HCT116 (cell line): ENCODE data around the gene FANCD2OS. TPM values are rescaled to one million over a fixed set of nuclear protein-coding genes. Genes with fewer than 3 reads are reported as not detected.

Experiments
- ATAC-seq: fragments of 200-7000 bp; cut with Tn5 transposase; 2 replicates; pipeline ENCODE4 v1.9.1; 2020; ENCODE audit warnings: mild to moderate bottlenecking, moderate library complexity
- BruUV-seq: library from RNA; stranded (reverse); fragments of 400-500 nt; replicated peaks from 2 replicates; lab custom pipeline; 2021; lab: Mats Ljungman, UMichigan
- CTCF ChIA-PET: fragments of 300-600 bp; sonication (Branson Sonifier 250); formaldehyde crosslinking; loops from one replicate; lab custom pipeline; 2021; ENCODE audit warnings: antibody characterized with exemption; lab: Charles Lee
- POLR2A ChIA-PET: fragments of 300-600, 350-600 bp; sonication (Branson Sonifier 250); formaldehyde crosslinking; loops from one replicate; lab custom pipeline; 2021; ENCODE audit warnings: antibody characterized with exemption; lab: Charles Lee
- RAD21 ChIA-PET, 2 experiments: fragments of 300-600 bp; sonication (Branson Sonifier 250); formaldehyde crosslinking; loops; one replicate each; lab custom pipeline; 2023; ENCODE audit warnings: low total read pairs in 2 of 2; ENCODE audit not compliant: uncharacterized antibody in 2 of 2, unreplicated experiment in 2 of 2, low non-redundant PET in 1 of 2; lab: Charles Lee
- DNase-seq: peaks from one replicate; pipeline ENCODE4 v3.0.0-alpha.2; 2010; ENCODE audit warnings: low read depth, low spot score
- H2AFZ ChIP-seq: fragments of 200-600 bp; shearing (Covaris generic), sonication (generic); 2 replicates; pipeline ENCODE4 v1.6.1; 2017; ENCODE audit warnings: low read depth, mixed run types, mixed read lengths, antibody characterized with exemption, low read length; ENCODE audit not compliant: poor library complexity, severe bottlenecking
- H3K27ac ChIP-seq: 2 replicates; pipeline ENCODE4 v1.5.1; 2012; ENCODE audit warnings: low read depth, low read length
- H3K27me3 ChIP-seq: fragments of 200-600 bp; sonication (generic); 2 replicates; pipeline ENCODE4 v1.6.1; 2016; ENCODE audit warnings: mixed run types, low read length, mixed read lengths; ENCODE audit not compliant: insufficient read depth
- H3K36me3 ChIP-seq, 2 experiments: fragments of 200-500 bp in 1 of 2; fragments of 200-600 bp in 1 of 2; sonication (Bioruptor generic) in 1 of 2; sonication (generic) in 1 of 2; 2 replicates each; pipeline versions ENCODE4 v1.5.1 to v1.6.1; 2014 to 2016; ENCODE audit warnings: low read length in 2 of 2, inconsistent platforms in 1 of 2, mixed read lengths in 1 of 2, mixed run types in 1 of 2; ENCODE audit not compliant: insufficient read depth in 2 of 2, control insufficient read depth in 1 of 2
- H3K4me1 ChIP-seq, 2 experiments: fragments of 200-600 bp in 1 of 2; sonication (generic) in 1 of 2; 2 replicates each; pipeline versions ENCODE4 v1.5.1 to v1.6.1; 2012 to 2017; ENCODE audit warnings: low read length in 2 of 2, inconsistent platforms in 1 of 2, mild to moderate bottlenecking in 1 of 2, mixed read lengths in 1 of 2, mixed run types in 1 of 2, moderate library complexity in 1 of 2; ENCODE audit not compliant: insufficient read depth in 2 of 2, control insufficient read depth in 1 of 2
- H3K4me2 ChIP-seq: fragments of 200-600 bp; sonication (generic); 2 replicates; pipeline ENCODE4 v1.6.1; 2017; ENCODE audit warnings: mixed run types, low read length, mixed read lengths
- H3K4me3 ChIP-seq, 2 experiments: fragments of 200-600 bp in 1 of 2; sonication (generic) in 1 of 2; replicated peaks in 1 of 2; 2 replicates each; pipeline ENCODE4 v1.5.1; 2011 to 2016; ENCODE audit warnings: low read length in 2 of 2, control low read depth in 1 of 2, low read depth in 1 of 2, mild to moderate bottlenecking in 1 of 2, mixed read lengths in 1 of 2, mixed run types in 1 of 2
- H3K79me2 ChIP-seq: fragments of 200-600 bp; sonication (generic); 2 replicates; pipeline ENCODE4 v1.6.1; 2017; ENCODE audit warnings: mild to moderate bottlenecking, mixed run types, low read length, moderate library complexity, mixed read lengths; ENCODE audit not compliant: insufficient read depth
- H3K9ac ChIP-seq: fragments of 200-600 bp; sonication (generic); 2 replicates; pipeline ENCODE4 v1.6.1; 2016; ENCODE audit warnings: low read length, mixed read lengths
- H3K9me2 ChIP-seq: fragments of 200-600 bp; sonication (generic), shearing (Covaris generic); 2 replicates; pipeline ENCODE4 v1.6.1; 2017; ENCODE audit warnings: mixed run types, mild to moderate bottlenecking, moderate library complexity; ENCODE audit not compliant: insufficient read depth
- H3K9me3 ChIP-seq, 2 experiments: fragments of 200-500 bp in 1 of 2; fragments of 200-600 bp in 1 of 2; sonication (Bioruptor generic) in 1 of 2; sonication (generic) in 1 of 2; 2 replicates each; pipeline ENCODE4 v1.6.1; 2014 to 2017; ENCODE audit warnings: low read length in 2 of 2, mixed read lengths in 2 of 2, inconsistent platforms in 1 of 2, low read depth in 1 of 2, mild to moderate bottlenecking in 1 of 2, mixed run types in 1 of 2, moderate library complexity in 1 of 2; ENCODE audit not compliant: control insufficient read depth in 1 of 2, insufficient read depth in 1 of 2
- H4K20me1 ChIP-seq: fragments of 200-600 bp; sonication (generic), shearing (Covaris generic); 2 replicates; pipeline ENCODE4 v1.6.1; 2017; ENCODE audit warnings: mixed run types, mild to moderate bottlenecking, moderate library complexity; ENCODE audit not compliant: insufficient read depth
- CBX3 ChIP-seq: IDR thresholded peaks from 2 replicates; pipeline ENCODE4 v1.6.1; 2012; ENCODE audit warnings: low read depth
- CEBPB ChIP-seq: IDR thresholded peaks from 2 replicates; pipeline ENCODE4 v1.6.1; 2012; ENCODE audit warnings: low read depth
- ELF1 ChIP-seq: IDR thresholded peaks from 2 replicates; pipeline ENCODE4 v1.6.1; 2012; ENCODE audit warnings: low read depth, borderline replicate concordance
- EZH2 ChIP-seq: fragments of 200-600 bp; sonication (generic); IDR thresholded peaks from 2 replicates; pipeline ENCODE4 v1.6.1; 2017; ENCODE audit warnings: antibody characterized with exemption, mixed run types
- EZH2phosphoT487 ChIP-seq: fragments of 200-600 bp; IDR thresholded peaks from 2 replicates; pipeline ENCODE4 v1.6.1; 2018; ENCODE audit warnings: antibody characterized with exemption, borderline replicate concordance
- FOSL1 ChIP-seq: IDR thresholded peaks from 2 replicates; pipeline ENCODE4 v1.6.1; 2012; ENCODE audit warnings: low read depth
- JUND ChIP-seq: IDR thresholded peaks from 2 replicates; pipeline ENCODE4 v1.6.1; 2012
- POLR2A ChIP-seq: IDR thresholded peaks from 2 replicates; pipeline ENCODE4 v1.7.0; 2011; ENCODE audit warnings: borderline replicate concordance; ENCODE audit not compliant: insufficient read depth, insufficient read length; ENCODE audit errors: extremely low read depth
- SIN3A ChIP-seq: IDR thresholded peaks from 2 replicates; pipeline ENCODE4 v1.6.1; 2012; ENCODE audit warnings: low read depth
- TCF7L2 ChIP-seq: IDR thresholded peaks from 2 replicates; pipeline ENCODE4 v1.7.0; 2011; ENCODE audit warnings: borderline replicate concordance, inconsistent platforms; ENCODE audit not compliant: insufficient read depth, insufficient read length; ENCODE audit errors: extremely low read depth
- YY1 ChIP-seq: IDR thresholded peaks from 2 replicates; pipeline ENCODE4 v1.6.1; 2011; ENCODE audit warnings: low read length, low read depth, moderate library complexity, mild to moderate bottlenecking; ENCODE audit not compliant: insufficient replicate concordance; ENCODE audit errors: extremely low read depth
- ZFX ChIP-seq: fragments of 450-650 bp; IDR thresholded peaks from 2 replicates; pipeline ENCODE4 v1.6.1; 2017
- ZNF274 ChIP-seq: fragments of 200-500 bp; sonication (Bioruptor generic); IDR thresholded peaks from 2 replicates; pipeline ENCODE4 v1.6.1; 2014; ENCODE audit warnings: mild to moderate bottlenecking, low read depth, low read length, inconsistent platforms
- intact Hi-C: fragments of 100-400 bp; cut with micrococcal nuclease; formaldehyde crosslinking; loops from 2 replicates; pipeline ENCODE4 v1.10.0; 2022
- total RNA-seq: library from RNA; stranded (reverse); gene quantifications from one replicate; pipeline ENCODE4 v1.2.1, GENCODE V29; 2021; ENCODE audit not compliant: unreplicated experiment
- TF ChIP-seq, protein P1 (sequence below): IDR thresholded peaks from 2 replicates; pipeline ENCODE4 v1.6.1; 2012
- TF ChIP-seq, protein P2 (sequence below): IDR thresholded peaks from 2 replicates; pipeline ENCODE4 v1.6.1; 2012; ENCODE audit warnings: low read depth

FANCD2OS gene
- total RNA-seq, 1 experiment from 2014 or later, result not detected

DNA sequence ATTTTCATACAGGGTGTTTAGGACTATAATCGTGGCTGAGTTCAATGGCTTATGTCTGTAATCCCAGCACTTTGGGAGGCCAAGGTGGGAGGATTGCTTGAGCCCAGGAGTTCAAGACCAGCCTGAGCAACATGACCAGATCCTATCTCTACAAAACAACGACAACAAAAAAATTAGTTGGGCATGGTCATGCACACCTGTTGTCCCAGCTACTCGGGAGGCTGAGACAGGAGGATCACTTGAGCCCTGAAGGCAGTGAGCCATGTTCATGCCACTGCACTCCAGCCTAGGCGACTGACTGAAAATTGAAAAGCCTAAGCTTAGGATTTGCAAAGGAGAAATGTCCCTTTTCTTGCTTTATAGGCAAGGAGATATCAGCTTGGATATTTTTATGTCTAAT lies 8.9 kb upstream of the FANCD2OS start (continued):
- no peak for TF ChIP-seq CBX3
- no peak for TF ChIP-seq YY1

DNA sequence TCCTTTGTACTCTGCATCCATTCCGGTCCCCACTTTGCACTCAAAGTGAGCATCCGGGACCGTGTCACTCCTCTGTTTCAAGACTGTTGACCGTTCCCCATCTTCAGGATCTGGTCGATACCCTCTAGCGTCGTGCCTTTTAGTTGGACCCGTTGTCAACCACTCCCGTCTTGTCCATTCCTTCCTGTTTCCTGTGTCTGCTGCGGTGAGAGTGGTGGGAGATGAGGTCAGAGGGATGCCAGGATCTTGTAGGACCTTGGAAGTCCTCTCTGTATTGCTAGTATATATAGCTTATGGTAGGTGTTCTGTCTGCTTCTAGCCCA lies 8.0 kb upstream of the FANCD2OS start:
- peaks cover 4 to 12% of the 10 kb centered on the region in 2 experiments; a peak in 3 of 4 replicates for H3K36me3 ChIP-seq
- no TSS peak for BruUV-seq
- peak overlapping the region; percentile 82 for H3K9ac ChIP-seq
- peaks cover 56% of the 10 kb centered on the region for H3K79me2 ChIP-seq
- ChIA-PET POLR2A (no interaction called here), RAD21 (no interaction called here), CTCF (no interaction called here)
- no peak overlapping the region for H2AFZ ChIP-seq
- peaks cover 6% of the 10 kb centered on the region; the same call in 1 of the 2 replicates for H4K20me1 ChIP-seq
- DNase-seq (no peak), ATAC-seq (peak; percentile 25)
- H3K4me3 ChIP-seq, result peak overlapping the region; percentile 76 to 91
- H3K9me2 ChIP-seq, result no peaks in the 10 kb centered on the region
- no peaks in the 10 kb centered on the region for H3K9me3 ChIP-seq
- no peaks in the 10 kb centered on the region for H3K27me3 ChIP-seq
- peak overlapping the region; percentile 28 for H3K27ac ChIP-seq
- H3K4me1 ChIP-seq, result peaks cover 8 to 17% of the 10 kb centered on the region in 2 experiments
- TF ChIP-seq JUND (no peak), SIN3A (0 out of 2 replicates have a peak, but pooled peaks have one; percentile 2)
- TF ChIP-seq, protein P1, sequence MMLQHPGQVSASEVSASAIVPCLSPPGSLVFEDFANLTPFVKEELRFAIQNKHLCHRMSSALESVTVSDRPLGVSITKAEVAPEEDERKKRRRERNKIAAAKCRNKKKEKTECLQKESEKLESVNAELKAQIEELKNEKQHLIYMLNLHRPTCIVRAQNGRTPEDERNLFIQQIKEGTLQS, result no peak
- intact Hi-C loops, result loop anchor here (10.0 kb wide), 1 partner anchor 109 kb away; no protein-coding TSS in a partner anchor
- peak overlapping the region; percentile 87 for H3K4me2 ChIP-seq

DNA sequence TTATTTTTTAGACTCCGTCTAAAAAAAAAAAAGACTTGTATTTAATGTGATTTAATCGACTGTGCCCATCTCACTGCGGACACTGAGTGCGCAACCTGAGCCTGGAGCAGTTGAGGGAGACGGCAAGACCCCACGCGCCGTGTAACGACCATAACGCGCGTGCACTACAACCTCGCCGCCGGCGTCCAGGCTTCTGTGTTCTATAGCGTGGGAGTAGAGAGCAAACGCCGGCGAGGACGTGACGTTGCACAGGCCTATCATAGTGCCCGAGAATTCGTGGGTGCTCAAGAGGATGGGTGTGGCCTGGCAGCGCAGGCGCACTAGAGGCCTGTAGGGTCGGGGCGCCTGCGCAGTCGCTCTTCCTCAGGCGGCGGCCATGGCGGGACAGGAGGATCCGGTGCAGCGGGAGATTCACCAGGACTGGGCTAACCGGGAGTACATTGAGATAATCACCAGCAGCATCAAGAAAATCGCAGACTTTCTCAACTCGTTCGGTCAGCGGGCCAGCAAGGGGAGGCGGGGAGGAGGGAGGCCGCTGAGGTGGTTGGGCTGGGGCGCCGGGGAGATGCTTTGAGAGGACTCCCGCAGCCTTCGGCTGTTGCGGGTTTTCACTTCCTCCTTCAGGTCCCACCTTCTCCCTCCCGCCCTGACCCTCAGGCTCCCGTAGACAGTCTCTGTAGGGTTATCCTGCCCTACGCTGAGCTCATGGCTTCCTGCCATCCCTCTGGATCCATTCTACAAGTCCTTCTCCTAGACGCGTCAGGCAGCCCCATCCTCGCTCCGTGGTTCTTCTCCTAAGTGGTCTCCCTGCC lies 7.5 kb upstream of the FANCD2OS start, which contains the start of gene BRK1:
Gene BRK1 (plus strand): TSS at position 350 of the 812 bp plus-strand sequence. CDS start 27 bp downstream, at position 377.
- ATAC-seq, result peak; percentile 98
- intact Hi-C loops, result loop anchor here (10.0 kb wide), 1 partner anchor 109 kb away; no protein-coding TSS in a partner anchor
- Histone ChIP-seq H3K4me3 (peak within 1 kb of the TSS; percentile 76 to 91), H3K36me3 (peaks cover 0 to 7% of the 10 kb centered on the region in 2 experiments; a peak in 2 of 4 replicates), H3K9me2 (no peaks in the 10 kb centered on the region), H3K4me2 (peak within 1 kb of the TSS; percentile 87), H3K9ac (peak within 1 kb of the TSS; percentile 82), H2AFZ (no peak within 1 kb of the TSS), H3K79me2 (peaks cover 50% of the 10 kb centered on the region), H3K4me1 (peaks cover 8 to 17% of the 10 kb centered on the region in 2 experiments), H4K20me1 (peaks cover under 1% of the 10 kb centered on the region; the same call in 1 of the 2 replicates), H3K27me3 (no peaks in the 10 kb centered on the region), H3K9me3 (no peaks in the 10 kb centered on the region), H3K27ac (peak within 1 kb of the TSS; percentile 43)
- peak; percentile 91 for DNase-seq
- no TSS peak for BruUV-seq
- POLR2A ChIA-PET, result no interaction called here
- CTCF ChIA-PET, result no interaction called here
- RAD21 ChIA-PET, result interaction anchor here in 1 of 2 experiments (0.7 kb wide), 2 partner anchors 99 to 108 kb away, joined by 3 to 4 read pairs; no protein-coding TSS in a partner anchor
- TF ChIP-seq ELF1 (no peak), EZH2 (no peak), CEBPB (no peak), POLR2A (peak; percentile 89), YY1 (peak; percentile 87), ZNF274 (no peak), ZFX (no peak; the same call in 1 of the 2 replicates), EZH2phosphoT487 (no peak), TCF7L2 (peak; percentile 44), JUND (no peak), FOSL1 (no peak)
- TF ChIP-seq, protein P2, sequence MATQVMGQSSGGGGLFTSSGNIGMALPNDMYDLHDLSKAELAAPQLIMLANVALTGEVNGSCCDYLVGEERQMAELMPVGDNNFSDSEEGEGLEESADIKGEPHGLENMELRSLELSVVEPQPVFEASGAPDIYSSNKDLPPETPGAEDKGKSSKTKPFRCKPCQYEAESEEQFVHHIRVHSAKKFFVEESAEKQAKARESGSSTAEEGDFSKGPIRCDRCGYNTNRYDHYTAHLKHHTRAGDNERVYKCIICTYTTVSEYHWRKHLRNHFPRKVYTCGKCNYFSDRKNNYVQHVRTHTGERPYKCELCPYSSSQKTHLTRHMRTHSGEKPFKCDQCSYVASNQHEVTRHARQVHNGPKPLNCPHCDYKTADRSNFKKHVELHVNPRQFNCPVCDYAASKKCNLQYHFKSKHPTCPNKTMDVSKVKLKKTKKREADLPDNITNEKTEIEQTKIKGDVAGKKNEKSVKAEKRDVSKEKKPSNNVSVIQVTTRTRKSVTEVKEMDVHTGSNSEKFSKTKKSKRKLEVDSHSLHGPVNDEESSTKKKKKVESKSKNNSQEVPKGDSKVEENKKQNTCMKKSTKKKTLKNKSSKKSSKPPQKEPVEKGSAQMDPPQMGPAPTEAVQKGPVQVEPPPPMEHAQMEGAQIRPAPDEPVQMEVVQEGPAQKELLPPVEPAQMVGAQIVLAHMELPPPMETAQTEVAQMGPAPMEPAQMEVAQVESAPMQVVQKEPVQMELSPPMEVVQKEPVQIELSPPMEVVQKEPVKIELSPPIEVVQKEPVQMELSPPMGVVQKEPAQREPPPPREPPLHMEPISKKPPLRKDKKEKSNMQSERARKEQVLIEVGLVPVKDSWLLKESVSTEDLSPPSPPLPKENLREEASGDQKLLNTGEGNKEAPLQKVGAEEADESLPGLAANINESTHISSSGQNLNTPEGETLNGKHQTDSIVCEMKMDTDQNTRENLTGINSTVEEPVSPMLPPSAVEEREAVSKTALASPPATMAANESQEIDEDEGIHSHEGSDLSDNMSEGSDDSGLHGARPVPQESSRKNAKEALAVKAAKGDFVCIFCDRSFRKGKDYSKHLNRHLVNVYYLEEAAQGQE, result no peak
